Stomach smooth muscle (tissue), 2 donors: Measurements from ENCODE around the gene PFN4.
"Not testable (repeated sequence)": the region's sequence is repeated elsewhere in the genome, so short reads cannot be mapped to it uniquely, and the experiment has no call there.

Experiments used
- H3K27ac ChIP-seq: one replicate; pipeline ENCODE4 v1.7.0; 2013; ENCODE audit warnings: mild to moderate bottlenecking, low read length, inconsistent platforms
- H3K27me3 ChIP-seq, 2 donors: one replicate each; pipeline ENCODE4 v1.7.0; 2013; ENCODE audit warnings: low read length in 2 of 2; ENCODE audit not compliant: insufficient read depth in 2 of 2, control insufficient read depth in 1 of 2
- H3K36me3 ChIP-seq, 2 donors: one replicate each; pipeline ENCODE4 v1.7.0; 2013; ENCODE audit warnings: low read length in 2 of 2; ENCODE audit not compliant: control insufficient read depth in 2 of 2, insufficient read depth in 2 of 2
- H3K4me1 ChIP-seq: one replicate; pipeline ENCODE4 v1.7.0; 2013; ENCODE audit warnings: low read length; ENCODE audit not compliant: control insufficient read depth, insufficient read depth
- H3K4me3 ChIP-seq, 2 donors: one replicate each; pipeline ENCODE4 v1.7.0; 2013; ENCODE audit warnings: low read length in 2 of 2
- H3K9ac ChIP-seq, 2 donors: one replicate each; pipeline ENCODE4 v1.7.0; 2013; ENCODE audit warnings: low read length in 2 of 2, mild to moderate bottlenecking in 1 of 2
- H3K9me3 ChIP-seq, 2 donors: one replicate each; pipeline ENCODE4 v1.7.0; 2013; ENCODE audit warnings: low read length in 2 of 2; ENCODE audit not compliant: control insufficient read depth in 2 of 2
- donor health status: healthy.
- donor health status: Pancreatic carcinoma.

Gene PFN4

DNA sequence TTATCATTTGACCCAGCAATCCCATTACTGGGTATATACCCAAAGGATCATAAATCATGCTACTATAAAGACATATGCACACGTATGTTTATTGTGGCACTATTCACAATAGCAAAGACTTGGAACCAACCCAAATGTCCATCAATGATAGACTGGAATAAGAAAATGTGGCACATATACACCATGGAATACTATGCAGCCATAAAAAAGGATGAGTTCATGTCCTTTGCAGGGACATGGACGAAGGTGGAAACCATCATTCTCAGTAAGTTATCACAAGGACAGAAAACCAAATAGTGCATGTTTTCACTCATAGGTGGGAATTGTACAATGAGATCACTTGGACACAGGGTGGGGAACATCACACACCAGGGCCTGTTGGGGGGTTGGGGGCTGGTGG, 22.4 kb downstream of the PFN4 start:
- H3K9me3 ChIP-seq, H3K27ac ChIP-seq, H3K36me3 ChIP-seq, H3K4me1 ChIP-seq, H3K9ac ChIP-seq, H3K4me3 ChIP-seq, H3K27me3 ChIP-seq: not testable (repeated sequence)

GRCh38 chr2:24095171-24095677, 27.9 kb downstream of the PFN4 start:
- H3K27ac ChIP-seq, H3K4me1 ChIP-seq, H3K36me3 ChIP-seq, H3K9me3 ChIP-seq, H3K4me3 ChIP-seq, H3K27me3 ChIP-seq, H3K9ac ChIP-seq: not testable (repeated sequence)

DNA sequence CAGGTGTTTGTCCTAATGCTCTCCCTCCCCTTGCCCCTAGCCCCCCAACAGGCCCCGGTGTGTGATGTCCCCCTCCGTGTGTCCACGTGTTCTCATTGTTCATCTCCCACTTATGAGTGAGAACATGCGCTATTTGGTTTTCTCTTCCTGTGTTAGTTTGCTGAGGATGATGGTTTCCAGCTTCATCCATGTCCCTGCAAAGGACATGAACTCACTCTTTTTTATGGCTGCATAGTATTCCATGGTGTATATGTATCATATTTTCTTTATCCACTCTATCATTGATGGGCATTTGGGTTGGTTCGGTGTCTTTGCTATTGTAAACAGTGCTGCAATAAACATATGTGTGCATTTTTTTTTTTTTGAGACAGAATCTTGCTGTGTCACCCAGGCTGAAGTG, 29.9 kb downstream of the PFN4 start:
- not testable (repeated sequence) for H3K9me3 ChIP-seq, H3K4me3 ChIP-seq, H3K36me3 ChIP-seq, H3K27ac ChIP-seq, H3K4me1 ChIP-seq, H3K9ac ChIP-seq, H3K27me3 ChIP-seq

DNA sequence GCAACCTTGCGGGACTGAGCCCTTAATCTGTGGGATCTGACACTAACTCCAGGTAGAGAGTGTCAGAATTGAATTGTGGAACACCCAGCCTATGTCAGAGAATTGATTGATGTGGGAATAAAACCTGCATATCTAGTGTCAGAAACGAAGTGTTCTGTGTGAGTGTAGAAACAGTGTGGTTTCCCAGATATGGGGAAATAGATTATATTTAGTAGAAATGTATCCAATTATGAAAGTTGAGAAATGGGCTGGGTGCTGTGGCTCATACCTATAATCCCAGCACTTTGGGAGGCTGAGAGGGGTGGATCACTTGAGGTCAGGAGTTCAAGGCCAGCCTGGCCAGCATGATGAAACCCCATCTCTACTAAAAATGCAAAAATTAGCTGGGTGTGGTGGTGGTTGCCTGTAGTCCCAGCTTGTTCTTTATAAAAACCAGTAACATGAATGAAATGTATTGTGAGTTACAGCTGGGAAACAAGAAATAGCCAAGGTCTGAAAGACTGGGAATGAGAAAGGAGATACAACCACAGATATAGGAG, 34.2 kb downstream of the PFN4 start:
- H3K4me3 ChIP-seq: no peak overlapping the region
- no peak overlapping the region for H3K27ac ChIP-seq
- H3K9me3 ChIP-seq: no peaks in the 10 kb centered on the region
- peaks cover 15% of the 10 kb centered on the region for H3K4me1 ChIP-seq
- no peaks in the 10 kb centered on the region for H3K36me3 ChIP-seq
- no peak overlapping the region for H3K9ac ChIP-seq
- no peaks in the 10 kb centered on the region for H3K27me3 ChIP-seq

DNA sequence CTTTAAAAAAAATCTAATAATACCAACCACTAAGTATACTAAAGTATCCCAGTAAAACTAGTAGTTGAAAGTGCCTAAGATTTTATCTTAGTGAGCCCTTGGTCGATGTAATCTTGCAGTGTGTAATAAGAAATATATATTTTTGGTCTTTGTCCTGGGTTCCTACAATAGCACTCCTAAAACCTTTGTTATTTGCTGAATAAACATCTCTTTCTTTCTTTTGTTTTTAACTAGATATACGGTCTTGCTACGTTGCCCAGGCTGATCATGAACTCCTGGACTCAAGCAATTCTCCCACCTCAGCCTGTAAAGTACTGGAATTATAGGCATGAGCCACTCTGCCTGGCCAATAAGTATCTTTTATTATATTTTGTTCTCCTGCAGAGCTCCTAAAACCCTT, 36.1 kb downstream of the PFN4 start:
- H3K4me1 ChIP-seq: peaks cover 21% of the 10 kb centered on the region
- H3K9me3 ChIP-seq: no peaks in the 10 kb centered on the region
- no peak overlapping the region for H3K27ac ChIP-seq
- H3K9ac ChIP-seq: no peak overlapping the region
- H3K4me3 ChIP-seq: no peak overlapping the region
- H3K36me3 ChIP-seq: peaks cover 4 to 8% of the 10 kb centered on the region in 2 donors
- no peaks in the 10 kb centered on the region for H3K27me3 ChIP-seq

DNA sequence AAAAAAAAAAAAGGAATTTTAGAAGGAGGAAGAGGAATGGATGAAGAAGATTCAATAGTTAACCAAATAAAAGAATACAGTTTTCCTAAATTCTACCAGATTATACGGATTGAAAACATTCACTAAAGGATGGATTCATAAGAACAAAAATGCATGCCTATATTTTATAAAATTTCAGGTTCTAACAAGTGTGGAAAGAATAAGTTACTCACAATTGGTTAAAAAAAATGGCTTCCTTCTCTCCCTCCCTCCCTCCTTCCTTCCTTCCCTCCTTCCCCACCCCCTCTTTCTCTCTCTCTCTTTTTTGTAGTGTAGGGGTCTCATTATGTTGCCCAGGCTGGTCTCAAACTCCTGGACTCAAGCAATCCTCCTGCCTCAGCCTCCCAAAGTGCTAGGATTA, 36.9 kb downstream of the PFN4 start:
- Histone ChIP-seq H3K27me3 (no peaks in the 10 kb centered on the region), H3K4me1 (peaks cover 21% of the 10 kb centered on the region), H3K27ac (no peak overlapping the region), H3K9ac (no peak overlapping the region), H3K9me3 (no peaks in the 10 kb centered on the region), H3K4me3 (no peak overlapping the region), H3K36me3 (peaks cover 4 to 11% of the 10 kb centered on the region in 2 donors)

DNA sequence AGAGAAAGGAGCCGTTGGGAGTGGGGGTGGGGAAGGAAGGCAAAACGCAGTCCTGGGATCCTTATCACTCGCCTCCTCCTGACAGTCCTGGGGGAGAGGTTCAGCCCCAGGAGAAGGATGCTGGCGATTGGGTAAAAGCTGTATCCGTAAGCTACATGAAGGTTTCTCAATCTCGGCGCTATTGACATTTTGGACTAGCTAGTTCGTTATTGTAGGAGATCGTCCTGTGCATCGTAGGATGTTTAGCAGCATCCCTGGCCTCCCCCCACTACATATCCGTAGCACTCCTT, 38.0 kb downstream of the PFN4 start:
- Histone ChIP-seq H3K9ac (peak overlapping the region; percentile 88 to 90), H3K36me3 (peaks cover 8 to 16% of the 10 kb centered on the region in 2 donors), H3K4me3 (peak overlapping the region; percentile 80 to 97), H3K27ac (peak overlapping the region; percentile 88), H3K4me1 (peaks cover 21% of the 10 kb centered on the region), H3K27me3 (no peaks in the 10 kb centered on the region), H3K9me3 (no peaks in the 10 kb centered on the region)

- peak within 1 kb of the TSS; percentile 88 for H3K27ac ChIP-seq
- H3K4me1 ChIP-seq: peaks cover 21% of the 10 kb centered on the region
- H3K36me3 ChIP-seq: peaks cover 8 to 18% of the 10 kb centered on the region in 2 donors
Measured at GRCh38 chr2:24084386-24085199, 38.5 kb downstream of the PFN4 start, which contains the start of gene TP53I3. Gene TP53I3 (minus strand): TSS chr2:24084834. CDS start chr2:24084326, 508 bp downstream.

DNA sequence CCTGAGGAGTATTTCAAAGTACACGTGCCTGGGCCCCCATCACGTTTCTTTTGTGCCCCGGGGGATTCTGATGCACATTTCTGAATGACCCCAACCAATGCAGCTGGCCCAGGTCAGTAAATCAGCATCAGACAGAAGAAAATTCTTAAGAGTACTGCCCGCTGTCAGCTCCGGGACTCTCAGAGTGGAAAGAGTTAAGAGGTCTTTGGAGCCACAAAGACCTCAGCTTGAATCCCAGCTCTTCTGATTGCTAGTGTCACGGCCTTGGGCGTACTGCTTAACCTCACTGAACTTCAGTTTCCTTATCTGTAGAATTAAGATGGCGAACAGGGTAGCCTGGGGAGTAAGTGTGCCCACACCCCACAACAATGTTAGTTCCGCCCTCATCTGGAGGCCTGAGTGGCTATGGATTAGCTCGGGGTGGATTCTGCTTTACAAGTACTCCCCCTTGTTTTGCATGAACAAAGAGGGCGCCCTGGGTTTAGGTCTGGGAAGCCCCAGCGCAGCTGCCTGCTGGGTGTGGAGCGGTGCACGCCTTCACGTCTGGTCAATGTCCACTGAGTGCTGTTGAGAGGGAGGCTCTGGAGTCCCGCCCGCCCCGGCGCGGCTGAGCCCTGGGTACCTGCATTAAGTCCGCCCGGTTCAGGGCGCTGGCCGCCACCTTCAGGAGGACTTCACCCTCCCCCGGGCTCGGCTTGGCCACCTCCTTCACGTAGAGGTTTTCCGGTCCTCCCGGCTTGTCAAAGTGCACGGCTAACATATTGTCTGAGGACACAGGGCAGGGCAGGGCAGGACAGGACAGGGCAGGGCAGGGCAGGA, 39.4 kb downstream of the PFN4 start:
- Histone ChIP-seq H3K4me3 (peak overlapping the region; percentile 75 to 80), H3K27me3 (no peaks in the 10 kb centered on the region), H3K36me3 (peaks cover 8 to 18% of the 10 kb centered on the region in 2 donors), H3K4me1 (peaks cover 21% of the 10 kb centered on the region), H3K9ac (peak overlapping the region; percentile 69 to 74), H3K9me3 (no peaks in the 10 kb centered on the region), H3K27ac (peak overlapping the region; percentile 88)

More at GRCh38 chr2:24084386-24085199, 38.5 kb downstream of the PFN4 start, which contains the start of gene TP53I3:
- Histone ChIP-seq H3K4me3 (peak within 1 kb of the TSS; percentile 80 to 97), H3K27me3 (no peaks in the 10 kb centered on the region), H3K9me3 (no peaks in the 10 kb centered on the region), H3K9ac (peak within 1 kb of the TSS; percentile 88 to 90)

- Histone ChIP-seq H3K9ac (peak overlapping the region in 1 of 2 donors; percentile 74), H3K4me3 (peak overlapping the region in 1 of 2 donors; percentile 80), H3K36me3 (peaks cover 8 to 18% of the 10 kb centered on the region in 2 donors), H3K27me3 (no peaks in the 10 kb centered on the region), H3K9me3 (no peaks in the 10 kb centered on the region), H3K4me1 (peaks cover 21% of the 10 kb centered on the region), H3K27ac (peak overlapping the region; percentile 88)
Measured at GRCh38 chr2:24082787-24083566, 40.2 kb downstream of the PFN4 start.
